SK-N-MC (cell line): ENCODE results near the gene NSUN2.

Experiments
- EZH2 ChIP-seq: fragments of 200-600 bp; sonication (generic); IDR thresholded peaks from one replicate; pipeline ENCODE4 v1.6.1; 2017; ENCODE audit warnings: antibody characterized with exemption
- FOXP2 ChIP-seq: optimal IDR thresholded peaks from 2 replicates; pipeline ENCODE3; 2011; ENCODE audit warnings: mild to moderate bottlenecking, moderate library complexity; ENCODE audit not compliant: insufficient read depth; ENCODE audit errors: extremely low read length, control extremely low read depth
- POLR2AphosphoS5 ChIP-seq: IDR thresholded peaks from 2 replicates; pipeline ENCODE4 v1.6.1; 2012; ENCODE audit warnings: mild to moderate bottlenecking, low read depth, low read length, borderline replicate concordance

GRCh38 chr5:6551287-6551954, 81.4 kb downstream of the NSUN2 start:
- TF ChIP-seq EZH2 (no peak), POLR2AphosphoS5 (no peak), FOXP2 (no peak)
